ENCODE measurements around the gene SND1.

GRCh38 chr7:128063088-128063487 is 411.1 kb downstream of the SND1 start:
- no peak for TF ChIP-seq POLR2AphosphoS5 (IDR thresholded peaks at IDR 0.05; ENCODE audit: low read depth)
- TF ChIP-seq, protein P1, sequence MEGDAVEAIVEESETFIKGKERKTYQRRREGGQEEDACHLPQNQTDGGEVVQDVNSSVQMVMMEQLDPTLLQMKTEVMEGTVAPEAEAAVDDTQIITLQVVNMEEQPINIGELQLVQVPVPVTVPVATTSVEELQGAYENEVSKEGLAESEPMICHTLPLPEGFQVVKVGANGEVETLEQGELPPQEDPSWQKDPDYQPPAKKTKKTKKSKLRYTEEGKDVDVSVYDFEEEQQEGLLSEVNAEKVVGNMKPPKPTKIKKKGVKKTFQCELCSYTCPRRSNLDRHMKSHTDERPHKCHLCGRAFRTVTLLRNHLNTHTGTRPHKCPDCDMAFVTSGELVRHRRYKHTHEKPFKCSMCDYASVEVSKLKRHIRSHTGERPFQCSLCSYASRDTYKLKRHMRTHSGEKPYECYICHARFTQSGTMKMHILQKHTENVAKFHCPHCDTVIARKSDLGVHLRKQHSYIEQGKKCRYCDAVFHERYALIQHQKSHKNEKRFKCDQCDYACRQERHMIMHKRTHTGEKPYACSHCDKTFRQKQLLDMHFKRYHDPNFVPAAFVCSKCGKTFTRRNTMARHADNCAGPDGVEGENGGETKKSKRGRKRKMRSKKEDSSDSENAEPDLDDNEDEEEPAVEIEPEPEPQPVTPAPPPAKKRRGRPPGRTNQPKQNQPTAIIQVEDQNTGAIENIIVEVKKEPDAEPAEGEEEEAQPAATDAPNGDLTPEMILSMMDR (IDR thresholded peaks at IDR 0.05; ENCODE audit: insufficient read depth, low read length) = no peak

All from HL-60 (cell line).